Heart left ventricle (tissue), 16 donors: ENCODE measurements around the gene CRYL1. TPM values are rescaled to one million over a fixed set of nuclear protein-coding genes. Genes with fewer than 3 reads are reported as not detected.
A peak's percentile ranks its signal among the peaks of the same experiment; 100 is the strongest.

Experiments
- ATAC-seq, 4 donors: fragments of 200-7000 bp; cut with Tn5 transposase; one replicate each; pipeline ENCODE4 v1.9.1; 2020 to 2022; ENCODE audit warnings: moderate library complexity in 4 of 4, mild to moderate bottlenecking in 3 of 4, moderate number of reproducible peaks in 1 of 4
- DNase-seq, 5 donors: peaks; one replicate each; pipeline ENCODE4 v3.0.0-alpha.2; 2020
- H3K27ac ChIP-seq, 12 donors: fragments of 200-600 bp; sonication (generic) in 4 of 12; one replicate each; pipeline versions ENCODE4 v1.5.0 to v1.8.0; 2016 to 2022; ENCODE audit warnings: mild to moderate bottlenecking in 2 of 12
- H3K27me3 ChIP-seq, 9 donors: fragments of 200-600 bp; sonication (generic) in 2 of 9; one replicate each; pipeline versions ENCODE4 v1.5.1 to v1.8.0; 2016 to 2022; ENCODE audit warnings: mild to moderate bottlenecking in 3 of 9
- H3K36me3 ChIP-seq, 9 donors: fragments of 200-600 bp; sonication (generic) in 2 of 9; one replicate each; pipeline versions ENCODE4 v1.5.0 to v1.8.0; 2018 to 2022; ENCODE audit warnings: mild to moderate bottlenecking in 2 of 9
- H3K4me1 ChIP-seq, 12 donors: fragments of 200-600 bp; sonication (generic) in 4 of 12; one replicate each; pipeline versions ENCODE4 v1.5.0 to v1.8.0; 2016 to 2022; ENCODE audit warnings: mild to moderate bottlenecking in 3 of 12
- H3K4me3 ChIP-seq, 12 donors: fragments of 200-600 bp; sonication (generic) in 4 of 12; one replicate each; pipeline versions ENCODE4 v1.5.0 to v1.8.0; 2017 to 2022; ENCODE audit warnings: mild to moderate bottlenecking in 9 of 12, moderate library complexity in 4 of 12
- H3K9me3 ChIP-seq, 12 donors: fragments of 200-600 bp; sonication (generic) in 4 of 12; one replicate each; pipeline versions ENCODE4 v1.5.0 to v1.8.0; 2016 to 2022; ENCODE audit warnings: mild to moderate bottlenecking in 1 of 12
- POLR2A ChIP-seq, 2 donors: fragments of 450-650 bp; IDR thresholded peaks; one replicate each; pipeline ENCODE4 v1.6.1; 2017; ENCODE audit warnings: antibody characterized with exemption in 2 of 2, mild to moderate bottlenecking in 2 of 2, moderate library complexity in 2 of 2
- WGBS, 4 donors: extraction: QIAGEN DNeasy Blood & Tissue Kit in 2 of 4; methylation state at CpG; one replicate each; pipeline versions ENCODE4 v1.1.5 to v1.1.7; 2013 to 2018; 5-methylcytosine and 5-hydroxymethylcytosine counted together
- intact Hi-C, 10 donors: fragments of 100-400 bp; cut with DNase I; formaldehyde crosslinking; loops; one replicate each; pipeline versions ENCODE4 v1.11.1 to v1.14.2; 2022
- long read RNA-seq, 3 donors: library from polyadenylated mRNA; unstranded; transcript quantifications; one replicate each; pipeline ENCODE4 v2.0.0, GENCODE V29; 2020 to 2021
- polyA plus RNA-seq, 2 donors: library from polyadenylated mRNA; stranded (reverse); fragments of 200-250 nt; gene quantifications; one replicate each; pipeline ENCODE4 v1.2.3, GENCODE V29; 2013
- total RNA-seq, 9 donors: library from RNA; depleted of rRNA in 2 of 9; stranded (reverse); fragments of >200 nt in 2 of 9; fragmentation: NEBNext Ultra II Directional in 3 of 9; extraction: Animal tissue kit (Norgen Biotek cat#: 25700) in 3 of 9; gene quantifications; one replicate each; pipeline versions ENCODE4 v1.1.0 to v1.2.4, GENCODE V29; 2016 to 2023
- TF ChIP-seq, protein P1 (sequence below), 12 donors: fragments of 200-600 bp; sonication (generic) in 4 of 12; IDR thresholded peaks; one replicate each; pipeline versions ENCODE4 v1.5.0 to v1.8.0; 2018 to 2022; ENCODE audit warnings: antibody characterized with exemption in 12 of 12, mild to moderate bottlenecking in 5 of 12
- donor health status: ischemic (EF 13 %, LVEDD 7.1; RV severe dilation, severe dysfunction).
- donor health status: healthy with polysubstance abuse.
- donor health status: DM: no; HTN: yes; CAD: no.
- donor health status: DM: no; HTN: no; CAD: no.
- donor health status: ischemic (EF 25% LVEDD 6.9; RV normal size, moderate dysfunction).
- donor health status: ischemic (EF 25% LVEDD 5.7; RV mildly dilated, moderate dysfunction).
- donor health status: healthy.
- donor health status: DM: yes; HTN: yes; CAD: no.
- donor health status: ischemic (EF 35%, LVEDD 5.7; RV mildly dilated, moderate dysfunction).
- donor health status: nonischemic (EF 11% LVEDD 7.7; RV severe dilation, severe dysfunction).
- donor health status: DM: yes; HTN: yes; CAD: no.
- donor health status: PGD.
- donor health status: ischemic (EF 29% LVEDD 5.4; RV normal size, mild dysfunction).
- donor health status: nonischemic (EF 23%, LVEDD 6.1; RV moderate dilation, normal function).

The CRYL1 gene, protein sequence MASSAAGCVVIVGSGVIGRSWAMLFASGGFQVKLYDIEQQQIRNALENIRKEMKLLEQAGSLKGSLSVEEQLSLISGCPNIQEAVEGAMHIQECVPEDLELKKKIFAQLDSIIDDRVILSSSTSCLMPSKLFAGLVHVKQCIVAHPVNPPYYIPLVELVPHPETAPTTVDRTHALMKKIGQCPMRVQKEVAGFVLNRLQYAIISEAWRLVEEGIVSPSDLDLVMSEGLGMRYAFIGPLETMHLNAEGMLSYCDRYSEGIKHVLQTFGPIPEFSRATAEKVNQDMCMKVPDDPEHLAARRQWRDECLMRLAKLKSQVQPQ
- total RNA-seq: 10 to 100 TPM; 14.9 to 36.5 (median 22.3) TPM
- 10 to 100 TPM; 10.7 to 19.4 TPM for polyA plus RNA-seq
- long read RNA-seq, donor 1, transcript CRYL1-201 (8 exons, 1,485 nt): major isoform, 21 of 29 reads
- long read RNA-seq, donor 1, partial matches to known transcripts: 0 of 29 reads
- long read RNA-seq, donor 1, other reads (novel, unspliced or antisense): 4 of 29 reads
- long read RNA-seq, donor 2, transcript CRYL1-209 (7 exons, 1,331 nt): minor isoform, 10 of 131 reads
- long read RNA-seq, donor 2, transcript CRYL1-201 (8 exons, 1,485 nt): major isoform, 116 of 131 reads
- long read RNA-seq, donor 2, partial matches to known transcripts: 0 of 131 reads
- long read RNA-seq, donor 2, other reads (novel, unspliced or antisense): 5 of 131 reads
- long read RNA-seq, donor 3, transcript CRYL1-201 (8 exons, 1,485 nt): major isoform, 16 of 20 reads
- long read RNA-seq, donor 3, partial matches to known transcripts: 0 of 20 reads
- long read RNA-seq, donor 3, other reads (novel, unspliced or antisense): 3 of 20 reads

DNA sequence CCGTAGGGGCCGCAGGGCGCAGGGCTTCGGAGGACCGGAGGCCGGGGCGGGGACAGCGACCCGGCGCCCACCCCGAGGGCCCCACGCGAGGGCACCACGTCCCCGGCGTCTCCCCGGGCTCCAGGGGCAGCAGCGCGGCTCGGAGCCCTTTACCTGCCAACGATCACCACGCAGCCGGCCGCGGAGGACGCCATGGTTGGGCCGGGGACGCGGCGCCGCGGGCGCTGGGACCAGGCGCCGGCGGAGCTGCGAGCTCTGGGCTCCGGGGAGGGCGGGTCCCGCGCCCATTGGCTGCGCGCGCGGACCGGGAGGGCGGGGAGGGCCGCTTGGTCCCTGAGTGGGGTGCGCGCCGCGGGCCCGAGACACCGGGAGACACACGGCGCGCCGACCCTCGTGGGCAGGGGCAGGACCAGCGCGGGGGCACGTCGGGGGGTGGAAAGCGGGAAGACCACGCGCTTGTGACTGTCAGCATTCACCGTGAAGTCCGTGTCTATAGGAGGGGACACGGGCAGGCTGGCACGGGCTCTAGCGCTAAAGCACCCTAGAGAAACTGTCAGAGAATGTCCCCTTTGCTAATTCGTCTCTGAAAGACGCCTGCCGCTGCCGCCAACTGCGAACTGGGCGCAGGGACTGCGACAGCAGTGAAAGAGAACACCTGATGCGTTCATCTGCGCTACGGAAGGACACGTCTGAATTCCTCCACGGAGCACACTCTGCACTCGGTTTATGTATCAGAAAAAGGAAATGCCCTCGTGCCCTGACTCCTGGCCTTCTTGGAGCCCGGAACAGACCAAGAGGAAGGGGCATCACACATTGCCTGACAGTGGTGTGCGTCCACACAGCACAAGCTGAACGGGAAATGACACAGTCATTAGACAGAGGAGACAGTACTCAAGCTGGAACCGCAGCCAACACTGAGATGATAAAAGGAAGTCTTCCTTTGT, at the start of gene CRYL1:
Gene CRYL1, minus strand, starts transcription at position 257 of the 944 bp plus-strand sequence. Its CDS starts 63 bp downstream, at position 194.
- Histone ChIP-seq H3K27ac (peak within 1 kb of the TSS; percentile 62 to 98 (median 90)), H3K4me3 (peak within 1 kb of the TSS; percentile 73 to 99 (median 88)), H3K27me3 (peaks cover 0 to under 1% (median 0%) of the 10 kb centered on the region in 9 donors), H3K4me1 (peaks cover 0 to 38% (median 13%) of the 10 kb centered on the region in 12 donors), H3K9me3 (no peaks in the 10 kb centered on the region), H3K36me3 (no peaks in the 10 kb centered on the region)
- peak; percentile 93 to 99 (median 97) for ATAC-seq
- DNase-seq: peak; percentile 83 to 91 (median 86)
- WGBS, 4 donors: 0% methylated on average over 24 to 89 of the region's 89 CpGs
- intact Hi-C loops: loop anchor here in 8 of 10 donors (1.0 to 5.0 kb wide), 5 partner anchors 36 to 41 kb away; partner anchors contain the start of gene IFT88 (in 6 of the 8)
- peak in 1 of 2 donors; percentile 80 for TF ChIP-seq POLR2A (IDR thresholded peaks at IDR 0.05)
- TF ChIP-seq, protein P1, sequence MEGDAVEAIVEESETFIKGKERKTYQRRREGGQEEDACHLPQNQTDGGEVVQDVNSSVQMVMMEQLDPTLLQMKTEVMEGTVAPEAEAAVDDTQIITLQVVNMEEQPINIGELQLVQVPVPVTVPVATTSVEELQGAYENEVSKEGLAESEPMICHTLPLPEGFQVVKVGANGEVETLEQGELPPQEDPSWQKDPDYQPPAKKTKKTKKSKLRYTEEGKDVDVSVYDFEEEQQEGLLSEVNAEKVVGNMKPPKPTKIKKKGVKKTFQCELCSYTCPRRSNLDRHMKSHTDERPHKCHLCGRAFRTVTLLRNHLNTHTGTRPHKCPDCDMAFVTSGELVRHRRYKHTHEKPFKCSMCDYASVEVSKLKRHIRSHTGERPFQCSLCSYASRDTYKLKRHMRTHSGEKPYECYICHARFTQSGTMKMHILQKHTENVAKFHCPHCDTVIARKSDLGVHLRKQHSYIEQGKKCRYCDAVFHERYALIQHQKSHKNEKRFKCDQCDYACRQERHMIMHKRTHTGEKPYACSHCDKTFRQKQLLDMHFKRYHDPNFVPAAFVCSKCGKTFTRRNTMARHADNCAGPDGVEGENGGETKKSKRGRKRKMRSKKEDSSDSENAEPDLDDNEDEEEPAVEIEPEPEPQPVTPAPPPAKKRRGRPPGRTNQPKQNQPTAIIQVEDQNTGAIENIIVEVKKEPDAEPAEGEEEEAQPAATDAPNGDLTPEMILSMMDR (IDR thresholded peaks at IDR 0.05): peak in 1 of 12 donors; percentile 15

DNA sequence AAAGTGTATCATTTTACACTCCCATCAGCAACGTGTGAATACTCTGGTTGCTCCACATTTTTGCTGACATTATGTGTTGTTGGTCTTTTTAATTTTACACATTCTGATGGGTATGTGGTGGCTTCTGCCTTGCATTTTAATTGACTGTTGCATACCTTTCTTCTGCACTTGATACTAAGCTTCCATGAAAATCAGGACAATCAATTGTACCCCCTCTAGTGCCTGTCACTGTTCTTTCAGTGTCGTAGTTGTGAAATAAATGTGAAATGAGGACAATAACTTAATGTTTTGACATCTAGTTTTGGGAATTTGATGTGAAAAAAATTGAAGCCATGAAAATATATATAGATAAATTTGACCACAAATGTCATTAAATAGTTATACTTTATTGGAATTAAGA, 48.0 kb upstream of the CRYL1 start:
- TF ChIP-seq, protein P1 (IDR thresholded peaks at IDR 0.05): no peak
- no peak for TF ChIP-seq POLR2A (IDR thresholded peaks at IDR 0.05)
- H3K4me3 ChIP-seq: no peak overlapping the region
- H3K27me3 ChIP-seq: no peaks in the 10 kb centered on the region
- H3K4me1 ChIP-seq: peaks cover 0 to 5% (median 0%) of the 10 kb centered on the region in 12 donors
- ATAC-seq (no peak), DNase-seq (no peak)
- WGBS, 4 donors: 87 to 93% (median 89%) methylated on average over 2 of the region's 2 CpGs
- no peak overlapping the region for H3K27ac ChIP-seq
- H3K9me3 ChIP-seq: peaks cover 0 to 18% (median 0%) of the 10 kb centered on the region in 12 donors
- H3K36me3 ChIP-seq: peaks cover 0 to 29% (median 6%) of the 10 kb centered on the region in 9 donors
- intact Hi-C loops: no loop called here

DNA sequence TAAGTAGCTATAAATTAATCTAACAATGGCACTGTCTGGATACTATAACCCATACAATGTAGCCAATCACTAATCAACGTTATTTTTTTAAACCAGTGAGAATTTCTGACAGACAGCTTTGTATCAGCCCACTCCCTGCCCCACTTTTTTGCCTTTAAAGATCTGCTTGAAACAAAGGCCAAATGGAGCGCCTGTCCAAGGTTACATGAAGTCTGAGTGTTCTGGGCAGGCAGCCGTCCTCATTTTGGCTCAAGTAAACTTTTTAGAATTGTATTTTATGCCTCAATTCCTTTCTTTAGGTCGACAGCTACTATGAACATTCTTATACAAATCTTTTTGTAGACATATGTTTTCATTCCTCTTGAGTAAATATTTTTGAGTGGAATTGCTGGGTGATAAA, 47.5 kb upstream of the CRYL1 start:
- TF ChIP-seq POLR2A (IDR thresholded peaks at IDR 0.05): no peak
- TF ChIP-seq, protein P1 (IDR thresholded peaks at IDR 0.05): no peak
- intact Hi-C loops: no loop called here
- 89 to 94% (median 91%) methylated on average over 4 of the region's 4 CpGs for WGBS, 4 donors

More for the DNA sequence above, 47.5 kb upstream of the CRYL1 start:
- no peak for DNase-seq
- Histone ChIP-seq H3K27ac (no peak overlapping the region), H3K4me3 (no peak overlapping the region), H3K36me3 (peaks cover 0 to 29% (median 6%) of the 10 kb centered on the region in 9 donors), H3K27me3 (no peaks in the 10 kb centered on the region), H3K9me3 (peaks cover 0 to 18% (median 0%) of the 10 kb centered on the region in 12 donors), H3K4me1 (peaks cover 0 to 9% (median 3%) of the 10 kb centered on the region in 12 donors)
- ATAC-seq: no peak
